ENCODE results near the gene KRTAP12-2.

DNA sequence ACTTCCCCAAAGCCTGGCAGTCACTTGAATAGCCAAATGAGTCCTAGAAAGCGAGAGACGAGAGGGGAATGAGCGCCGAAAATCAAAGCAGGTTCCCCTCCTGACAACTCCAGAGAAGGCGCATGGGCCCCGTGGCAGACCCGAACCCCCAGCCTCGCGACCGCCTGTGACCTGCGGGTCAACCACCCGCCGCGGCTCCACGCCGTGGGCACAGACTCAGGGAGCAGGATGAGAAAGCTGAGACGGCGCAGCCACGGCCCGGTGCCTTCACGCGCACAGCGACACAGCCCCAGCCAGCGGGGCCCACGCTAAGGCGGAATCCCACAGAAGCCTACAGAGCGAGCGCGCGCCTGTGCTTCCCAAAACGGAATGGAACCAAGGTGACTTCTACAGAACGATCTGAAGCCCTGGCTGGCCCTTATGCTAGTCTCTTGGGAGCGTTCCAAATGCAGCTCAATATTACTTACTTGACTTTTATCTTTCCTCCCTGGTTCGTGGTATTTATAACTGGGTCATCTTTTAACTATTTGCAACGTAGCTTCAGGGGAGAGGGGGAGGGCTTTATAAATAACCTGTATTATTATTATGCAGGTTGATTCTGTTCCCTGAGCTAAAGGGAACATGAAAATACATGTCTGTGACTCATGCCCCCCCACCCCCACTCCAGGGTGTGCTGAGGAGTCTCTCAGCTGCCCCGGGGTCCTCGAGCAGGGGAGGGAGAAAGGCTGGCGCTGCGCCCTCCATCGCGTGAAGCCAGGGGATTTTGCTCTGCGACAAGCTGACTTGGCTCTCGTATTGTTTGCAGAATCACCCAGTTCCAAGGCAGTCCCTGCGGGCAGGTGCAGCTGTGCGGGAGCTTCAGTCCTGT, 42.9 kb upstream of the KRTAP12-2 start:
- TF ChIP-seq, protein P1, sequence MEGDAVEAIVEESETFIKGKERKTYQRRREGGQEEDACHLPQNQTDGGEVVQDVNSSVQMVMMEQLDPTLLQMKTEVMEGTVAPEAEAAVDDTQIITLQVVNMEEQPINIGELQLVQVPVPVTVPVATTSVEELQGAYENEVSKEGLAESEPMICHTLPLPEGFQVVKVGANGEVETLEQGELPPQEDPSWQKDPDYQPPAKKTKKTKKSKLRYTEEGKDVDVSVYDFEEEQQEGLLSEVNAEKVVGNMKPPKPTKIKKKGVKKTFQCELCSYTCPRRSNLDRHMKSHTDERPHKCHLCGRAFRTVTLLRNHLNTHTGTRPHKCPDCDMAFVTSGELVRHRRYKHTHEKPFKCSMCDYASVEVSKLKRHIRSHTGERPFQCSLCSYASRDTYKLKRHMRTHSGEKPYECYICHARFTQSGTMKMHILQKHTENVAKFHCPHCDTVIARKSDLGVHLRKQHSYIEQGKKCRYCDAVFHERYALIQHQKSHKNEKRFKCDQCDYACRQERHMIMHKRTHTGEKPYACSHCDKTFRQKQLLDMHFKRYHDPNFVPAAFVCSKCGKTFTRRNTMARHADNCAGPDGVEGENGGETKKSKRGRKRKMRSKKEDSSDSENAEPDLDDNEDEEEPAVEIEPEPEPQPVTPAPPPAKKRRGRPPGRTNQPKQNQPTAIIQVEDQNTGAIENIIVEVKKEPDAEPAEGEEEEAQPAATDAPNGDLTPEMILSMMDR (IDR thresholded peaks at IDR 0.05 in 2 of 3, conservative IDR thresholded peaks at IDR 0.05 in 1 of 3; ENCODE audit: control insufficient read depth in 2 of 3, extremely low read depth in 1 of 3, insufficient read depth in 1 of 3, low read depth in 3 of 3, low read length in 3 of 3): no peak
- no peak for TF ChIP-seq NFIC (IDR thresholded peaks at IDR 0.05; ENCODE audit: low read depth, low read length)
- no peak for TF ChIP-seq SUZ12 (IDR thresholded peaks at IDR 0.05; ENCODE audit: unreplicated experiment)
- no peak for TF ChIP-seq JUNB (IDR thresholded peaks at IDR 0.05)
- TF ChIP-seq, protein P2, sequence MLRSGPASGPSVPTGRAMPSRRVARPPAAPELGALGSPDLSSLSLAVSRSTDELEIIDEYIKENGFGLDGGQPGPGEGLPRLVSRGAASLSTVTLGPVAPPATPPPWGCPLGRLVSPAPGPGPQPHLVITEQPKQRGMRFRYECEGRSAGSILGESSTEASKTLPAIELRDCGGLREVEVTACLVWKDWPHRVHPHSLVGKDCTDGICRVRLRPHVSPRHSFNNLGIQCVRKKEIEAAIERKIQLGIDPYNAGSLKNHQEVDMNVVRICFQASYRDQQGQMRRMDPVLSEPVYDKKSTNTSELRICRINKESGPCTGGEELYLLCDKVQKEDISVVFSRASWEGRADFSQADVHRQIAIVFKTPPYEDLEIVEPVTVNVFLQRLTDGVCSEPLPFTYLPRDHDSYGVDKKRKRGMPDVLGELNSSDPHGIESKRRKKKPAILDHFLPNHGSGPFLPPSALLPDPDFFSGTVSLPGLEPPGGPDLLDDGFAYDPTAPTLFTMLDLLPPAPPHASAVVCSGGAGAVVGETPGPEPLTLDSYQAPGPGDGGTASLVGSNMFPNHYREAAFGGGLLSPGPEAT (IDR thresholded peaks at IDR 0.05; ENCODE audit: low read depth): no peak
- no peak for TF ChIP-seq YY1 (IDR thresholded peaks at IDR 0.05; ENCODE audit: low read depth, low read length)
- TF ChIP-seq, protein P3, sequence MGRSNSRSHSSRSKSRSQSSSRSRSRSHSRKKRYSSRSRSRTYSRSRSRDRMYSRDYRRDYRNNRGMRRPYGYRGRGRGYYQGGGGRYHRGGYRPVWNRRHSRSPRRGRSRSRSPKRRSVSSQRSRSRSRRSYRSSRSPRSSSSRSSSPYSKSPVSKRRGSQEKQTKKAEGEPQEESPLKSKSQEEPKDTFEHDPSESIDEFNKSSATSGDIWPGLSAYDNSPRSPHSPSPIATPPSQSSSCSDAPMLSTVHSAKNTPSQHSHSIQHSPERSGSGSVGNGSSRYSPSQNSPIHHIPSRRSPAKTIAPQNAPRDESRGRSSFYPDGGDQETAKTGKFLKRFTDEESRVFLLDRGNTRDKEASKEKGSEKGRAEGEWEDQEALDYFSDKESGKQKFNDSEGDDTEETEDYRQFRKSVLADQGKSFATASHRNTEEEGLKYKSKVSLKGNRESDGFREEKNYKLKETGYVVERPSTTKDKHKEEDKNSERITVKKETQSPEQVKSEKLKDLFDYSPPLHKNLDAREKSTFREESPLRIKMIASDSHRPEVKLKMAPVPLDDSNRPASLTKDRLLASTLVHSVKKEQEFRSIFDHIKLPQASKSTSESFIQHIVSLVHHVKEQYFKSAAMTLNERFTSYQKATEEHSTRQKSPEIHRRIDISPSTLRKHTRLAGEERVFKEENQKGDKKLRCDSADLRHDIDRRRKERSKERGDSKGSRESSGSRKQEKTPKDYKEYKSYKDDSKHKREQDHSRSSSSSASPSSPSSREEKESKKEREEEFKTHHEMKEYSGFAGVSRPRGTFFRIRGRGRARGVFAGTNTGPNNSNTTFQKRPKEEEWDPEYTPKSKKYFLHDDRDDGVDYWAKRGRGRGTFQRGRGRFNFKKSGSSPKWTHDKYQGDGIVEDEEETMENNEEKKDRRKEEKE (IDR thresholded peaks at IDR 0.05): no peak
- no peak for TF ChIP-seq NR2F1 (conservative IDR thresholded peaks at IDR 0.05)
- no peak for TF ChIP-seq POLR2AphosphoS5 (IDR thresholded peaks at IDR 0.05; ENCODE audit: low read length)
